ENCODE data around the gene RAD52. TPM values are rescaled to one million over a fixed set of nuclear protein-coding genes. Genes with fewer than 3 reads are reported as not detected.
"Not testable (repeated sequence)": the region's sequence is repeated elsewhere in the genome, so short reads cannot be mapped to it uniquely, and the experiment has no call there.

Gene RAD52
- total RNA-seq, 1 donor from 2014 or later = 17.1 TPM

DNA sequence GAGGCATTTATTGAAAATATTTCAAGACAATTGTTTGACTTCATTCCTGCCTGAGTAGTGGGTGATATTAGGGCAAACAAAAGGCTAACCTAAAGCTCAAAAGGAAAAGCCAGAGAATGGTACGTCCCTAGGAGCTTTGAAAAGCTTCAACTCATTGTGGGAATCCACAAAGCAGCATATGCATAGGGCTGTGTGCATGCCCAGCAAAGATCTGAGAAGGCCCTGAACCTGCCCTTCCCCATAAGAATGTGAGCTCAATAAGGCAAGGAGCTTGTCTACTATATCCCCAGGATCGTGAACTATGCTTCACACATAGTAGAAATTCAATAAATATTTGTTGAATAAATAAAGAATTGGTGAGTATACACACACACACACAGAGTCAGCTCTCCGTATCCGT, 19.1 kb upstream of the RAD52 start:
- intact Hi-C loops (cut with micrococcal nuclease) = no loop called here

- intact Hi-C loops (cut with micrococcal nuclease) = no loop called here
These were observed 18.1 kb upstream of the RAD52 start for GRCh38 chr12:967641-968040.

- intact Hi-C loops (cut with micrococcal nuclease) = no loop called here
These were observed 17.2 kb upstream of the RAD52 start for GRCh38 chr12:966724-967123.

GRCh38 chr12:958588-959123, 9.2 kb upstream of the RAD52 start:
- intact Hi-C loops (cut with micrococcal nuclease) = no loop called here

DNA sequence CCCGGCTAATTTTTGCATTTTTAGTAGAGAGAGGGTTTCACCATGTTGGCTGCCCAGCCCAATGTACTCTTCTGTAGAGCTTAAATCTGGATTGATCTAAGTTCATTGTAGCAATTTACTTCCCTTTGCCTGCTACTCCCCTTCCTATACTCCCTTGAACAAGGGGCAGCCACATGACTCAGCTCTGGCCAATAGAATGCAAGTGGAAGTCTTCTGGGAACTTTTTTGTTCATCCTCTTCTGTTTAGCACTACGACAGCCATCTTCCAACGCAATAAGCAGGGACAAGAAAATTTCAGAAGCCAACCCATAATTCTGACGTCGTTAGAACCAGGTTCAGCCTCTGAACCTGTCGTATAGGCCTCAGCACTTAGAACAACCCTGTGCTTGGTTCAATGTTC, 6.4 kb upstream of the RAD52 start:
- intact Hi-C loops (cut with micrococcal nuclease) = no loop called here

DNA sequence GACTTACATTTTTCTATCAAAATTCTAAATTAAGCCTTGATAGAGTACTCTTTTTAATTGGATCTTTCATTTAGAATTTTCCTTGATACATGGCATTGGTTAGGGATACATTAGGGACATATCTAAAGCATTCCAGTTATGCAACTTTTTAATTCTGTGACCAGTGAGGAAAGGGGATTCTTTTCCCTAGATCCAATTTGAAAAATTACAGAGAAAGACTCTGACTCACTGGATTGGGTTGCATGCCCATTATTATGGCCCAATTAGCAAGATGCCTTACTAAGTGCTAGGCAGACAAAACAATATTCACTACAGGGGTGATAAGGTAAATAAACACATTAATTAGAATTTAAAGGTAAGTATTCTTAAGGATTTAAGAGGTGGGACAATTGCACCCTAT, 5.2 kb upstream of the RAD52 start:
- intact Hi-C loops (cut with micrococcal nuclease) = loop anchor here (5.0 kb wide), 1 partner anchor 138 kb away; no protein-coding TSS in a partner anchor

GRCh38 chr12:953776-954175, 4.3 kb upstream of the RAD52 start:
- intact Hi-C loops (cut with micrococcal nuclease) = loop anchor here (5.0 kb wide), 1 partner anchor 139 kb away; no protein-coding TSS in a partner anchor

GRCh38 chr12:951176-951575, 1.7 kb upstream of the RAD52 start:
- intact Hi-C loops (cut with micrococcal nuclease) = loop anchor here (5.0 kb wide), 1 partner anchor 141 kb away; no protein-coding TSS in a partner anchor

- intact Hi-C loops (cut with micrococcal nuclease) = loop anchor here (2.0 to 10.0 kb wide), 4 partner anchors 41 to 644 kb away; partner anchors contain the start of genes B4GALNT3 and FBXL14
These were observed 1.3 kb downstream of the RAD52 start for GRCh38 chr12:948238-948637.

- intact Hi-C loops (cut with micrococcal nuclease) = loop anchor here (5.0 to 10.0 kb wide), 3 partner anchors 39 to 646 kb away; partner anchors contain the start of genes B4GALNT3 and FBXL14
These were observed 2.9 kb downstream of the RAD52 start for GRCh38 chr12:946631-947030.

DNA sequence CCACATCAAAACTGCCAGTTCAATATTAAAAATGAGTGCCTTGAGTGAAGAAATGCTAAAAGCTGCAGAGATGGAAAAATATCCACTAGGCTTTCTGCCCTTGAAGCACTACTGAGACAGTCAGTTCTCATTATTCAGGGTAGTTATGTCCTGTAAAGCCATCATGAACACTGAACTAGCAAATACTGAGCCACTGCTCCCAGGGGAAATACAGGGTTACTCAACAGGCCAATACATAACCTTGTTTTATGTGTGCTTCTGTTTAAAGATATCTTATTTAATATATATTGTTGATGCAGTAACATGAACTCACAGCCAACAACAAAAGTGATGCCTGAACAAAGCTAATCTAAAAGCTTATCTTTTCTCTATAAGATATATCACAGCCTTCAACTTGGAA, 3.3 kb downstream of the RAD52 start:
- intact Hi-C loops (cut with micrococcal nuclease) = loop anchor here (5.0 to 10.0 kb wide), 3 partner anchors 39 to 646 kb away; partner anchors contain the start of genes B4GALNT3 and FBXL14

GRCh38 chr12:944211-944610, 5.3 kb downstream of the RAD52 start:
- intact Hi-C loops (cut with micrococcal nuclease) = loop anchor here (10.0 kb wide), 1 partner anchor 489 kb away; the partner anchor contains the start of gene B4GALNT3

DNA sequence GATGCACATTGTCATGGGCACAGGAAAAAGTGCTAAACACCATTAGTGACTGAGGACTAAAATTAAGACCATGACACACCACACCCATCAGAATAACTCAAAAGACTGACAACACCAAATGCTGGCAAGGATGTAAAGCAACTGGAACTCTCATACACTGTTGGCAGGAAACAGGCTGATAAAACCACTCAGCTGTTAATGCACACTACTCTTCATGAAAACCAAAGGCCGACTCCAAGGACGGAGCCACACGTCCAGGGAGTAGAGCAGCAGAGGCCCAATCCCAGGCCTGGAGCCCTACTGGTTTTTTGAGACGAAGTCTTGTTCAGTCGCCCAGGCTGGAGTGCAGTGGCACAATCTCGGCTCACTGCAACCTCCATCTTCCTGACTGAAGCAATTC, 6.4 kb downstream of the RAD52 start:
- intact Hi-C loops (cut with micrococcal nuclease) = loop anchor here (10.0 kb wide), 1 partner anchor 488 kb away; the partner anchor contains the start of gene B4GALNT3

- intact Hi-C loops (cut with micrococcal nuclease) = no loop called here
These were observed 10.7 kb downstream of the RAD52 start for GRCh38 chr12:938810-939209.

DNA sequence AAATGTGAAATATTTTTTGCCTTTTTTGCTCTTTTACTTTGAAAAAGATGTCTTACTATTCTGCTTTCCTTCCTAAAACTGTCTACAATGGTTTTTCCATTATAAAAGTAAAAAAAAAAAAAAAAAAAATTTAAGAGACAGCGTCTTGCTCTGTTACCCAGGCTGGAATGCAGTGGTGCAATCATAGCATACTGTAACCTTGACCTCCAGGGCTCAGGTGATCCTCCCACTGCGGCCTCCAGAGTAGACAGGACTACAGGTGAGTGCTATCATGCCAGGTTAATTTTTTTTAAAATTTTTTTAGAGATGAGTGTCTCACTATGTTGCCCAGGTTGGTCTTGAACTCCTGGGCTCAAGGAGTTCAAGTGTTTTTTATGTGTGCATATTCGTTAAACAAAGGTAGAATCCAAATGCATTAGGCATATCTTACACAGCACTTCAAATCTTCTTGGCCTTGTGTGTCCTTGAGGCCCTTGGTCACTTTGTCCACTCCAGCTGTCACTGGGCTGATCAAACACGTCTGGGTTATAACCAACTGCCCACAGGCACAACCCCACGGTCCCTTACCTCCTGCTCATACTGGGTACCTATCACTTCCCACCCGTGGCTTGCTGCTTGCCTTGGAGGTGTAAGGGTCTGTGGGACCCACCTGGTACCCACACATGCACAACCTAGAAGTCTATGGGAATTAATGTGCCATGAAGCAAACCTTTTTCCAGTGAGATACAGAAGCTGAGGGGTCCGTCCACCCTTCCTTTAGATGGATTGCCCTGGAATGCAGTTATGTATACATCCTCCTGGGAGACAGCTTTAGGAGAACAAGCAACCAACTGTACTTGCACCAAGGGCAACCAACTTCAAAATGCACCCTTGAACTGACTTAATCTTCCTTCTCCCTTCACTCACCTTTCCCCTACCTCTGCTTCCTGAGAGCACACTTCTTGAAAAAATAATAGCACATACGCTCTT, 12.8 kb downstream of the RAD52 start:
- intact Hi-C loops (cut with micrococcal nuclease) = no loop called here

GRCh38 chr12:935891-936290, 13.6 kb downstream of the RAD52 start:
- intact Hi-C loops (cut with micrococcal nuclease) = not testable (repeated sequence)

DNA sequence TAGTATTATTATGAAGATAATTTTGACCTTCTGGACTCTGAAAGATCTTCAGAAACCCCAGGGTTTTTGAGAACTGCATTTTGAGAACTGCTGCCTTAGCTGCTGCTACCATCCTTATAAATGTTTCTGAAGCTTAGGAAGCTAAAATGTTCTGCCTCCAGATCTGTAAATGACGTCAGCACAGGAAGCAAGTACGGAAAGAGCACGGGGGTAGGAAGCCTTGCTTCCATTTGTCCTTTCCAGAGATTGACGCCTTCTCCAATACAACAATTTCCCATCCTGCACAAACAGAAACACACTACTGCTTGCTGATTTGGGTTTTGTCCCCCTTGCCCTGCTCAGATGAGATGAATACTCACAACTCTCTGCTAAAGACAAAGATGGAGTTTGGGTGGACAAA, 17.9 kb downstream of the RAD52 start:
- intact Hi-C loops (cut with micrococcal nuclease) = no loop called here

- intact Hi-C loops (cut with micrococcal nuclease) = no loop called here
These were observed 18.4 kb downstream of the RAD52 start for GRCh38 chr12:931060-931459.

DNA sequence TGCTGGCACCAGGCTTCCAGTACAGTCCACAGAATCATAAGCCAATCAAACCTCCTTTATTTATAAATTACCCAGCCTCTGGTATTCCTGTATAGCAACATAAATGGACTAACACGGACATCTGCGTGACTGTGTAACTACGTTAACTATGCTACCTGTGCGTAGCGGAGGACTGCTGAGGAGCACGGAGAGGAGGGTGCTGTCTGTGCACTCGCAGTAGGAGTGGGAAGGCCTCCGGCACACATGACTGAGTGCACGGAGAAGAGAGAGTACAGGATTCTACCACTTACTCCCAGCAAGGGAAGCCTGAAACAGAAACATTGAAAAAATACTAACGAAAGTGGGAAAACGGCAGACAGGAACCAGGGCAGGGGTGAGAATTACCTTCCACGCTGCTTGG, 22.9 kb downstream of the RAD52 start:
- intact Hi-C loops (cut with micrococcal nuclease) = no loop called here

DNA sequence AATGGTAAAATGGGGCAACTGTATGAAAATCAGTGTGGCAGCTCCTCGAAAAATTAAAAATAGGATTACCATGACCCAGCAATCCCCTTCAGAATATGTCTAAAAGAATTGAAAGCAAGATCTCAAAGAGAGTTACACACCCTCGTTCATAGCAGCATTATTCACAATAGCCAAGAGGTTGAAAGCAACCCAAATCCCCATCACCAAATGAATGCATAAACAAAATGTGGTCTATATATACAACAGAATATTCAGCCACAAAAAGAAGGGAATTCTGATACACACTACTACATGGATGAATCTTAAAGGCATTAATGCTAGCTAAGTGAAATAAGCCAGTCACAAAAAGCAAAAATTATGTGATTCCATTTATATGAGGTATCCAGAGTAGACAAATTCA, 27.2 kb downstream of the RAD52 start:
- intact Hi-C loops (cut with micrococcal nuclease) = no loop called here

DNA sequence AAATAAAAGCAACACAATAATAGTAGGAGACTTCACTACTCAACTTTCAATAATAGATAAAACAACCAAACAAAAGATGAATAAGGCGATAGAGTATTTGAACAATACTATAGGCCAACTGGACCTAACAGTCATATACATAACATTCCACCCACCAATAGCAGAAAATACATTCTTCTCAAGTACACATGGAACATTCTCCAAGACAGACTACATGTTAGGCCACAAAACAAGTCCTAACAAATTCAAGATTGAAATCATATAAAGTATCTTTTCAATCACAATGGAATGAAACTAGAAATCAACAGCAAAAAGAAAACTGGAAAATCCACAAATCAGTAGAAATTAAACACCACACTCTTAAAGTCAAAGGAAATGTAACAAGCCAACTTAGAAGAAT, 28.8 kb downstream of the RAD52 start:
- intact Hi-C loops (cut with micrococcal nuclease) = no loop called here

Data from T-helper 2 cell treated with Interferon-gamma antibody and Interleukin-4, amounts not matched to agents 100 ng/mL and 5 ng/mL, for 36 hours (primary cell).